Measurements from ENCODE around the gene ABCA9.
"Not testable (repeated sequence)": the region's sequence is repeated elsewhere in the genome, so short reads cannot be mapped to it uniquely, and the experiment has no call there.

ABCA9 gene, protein sequence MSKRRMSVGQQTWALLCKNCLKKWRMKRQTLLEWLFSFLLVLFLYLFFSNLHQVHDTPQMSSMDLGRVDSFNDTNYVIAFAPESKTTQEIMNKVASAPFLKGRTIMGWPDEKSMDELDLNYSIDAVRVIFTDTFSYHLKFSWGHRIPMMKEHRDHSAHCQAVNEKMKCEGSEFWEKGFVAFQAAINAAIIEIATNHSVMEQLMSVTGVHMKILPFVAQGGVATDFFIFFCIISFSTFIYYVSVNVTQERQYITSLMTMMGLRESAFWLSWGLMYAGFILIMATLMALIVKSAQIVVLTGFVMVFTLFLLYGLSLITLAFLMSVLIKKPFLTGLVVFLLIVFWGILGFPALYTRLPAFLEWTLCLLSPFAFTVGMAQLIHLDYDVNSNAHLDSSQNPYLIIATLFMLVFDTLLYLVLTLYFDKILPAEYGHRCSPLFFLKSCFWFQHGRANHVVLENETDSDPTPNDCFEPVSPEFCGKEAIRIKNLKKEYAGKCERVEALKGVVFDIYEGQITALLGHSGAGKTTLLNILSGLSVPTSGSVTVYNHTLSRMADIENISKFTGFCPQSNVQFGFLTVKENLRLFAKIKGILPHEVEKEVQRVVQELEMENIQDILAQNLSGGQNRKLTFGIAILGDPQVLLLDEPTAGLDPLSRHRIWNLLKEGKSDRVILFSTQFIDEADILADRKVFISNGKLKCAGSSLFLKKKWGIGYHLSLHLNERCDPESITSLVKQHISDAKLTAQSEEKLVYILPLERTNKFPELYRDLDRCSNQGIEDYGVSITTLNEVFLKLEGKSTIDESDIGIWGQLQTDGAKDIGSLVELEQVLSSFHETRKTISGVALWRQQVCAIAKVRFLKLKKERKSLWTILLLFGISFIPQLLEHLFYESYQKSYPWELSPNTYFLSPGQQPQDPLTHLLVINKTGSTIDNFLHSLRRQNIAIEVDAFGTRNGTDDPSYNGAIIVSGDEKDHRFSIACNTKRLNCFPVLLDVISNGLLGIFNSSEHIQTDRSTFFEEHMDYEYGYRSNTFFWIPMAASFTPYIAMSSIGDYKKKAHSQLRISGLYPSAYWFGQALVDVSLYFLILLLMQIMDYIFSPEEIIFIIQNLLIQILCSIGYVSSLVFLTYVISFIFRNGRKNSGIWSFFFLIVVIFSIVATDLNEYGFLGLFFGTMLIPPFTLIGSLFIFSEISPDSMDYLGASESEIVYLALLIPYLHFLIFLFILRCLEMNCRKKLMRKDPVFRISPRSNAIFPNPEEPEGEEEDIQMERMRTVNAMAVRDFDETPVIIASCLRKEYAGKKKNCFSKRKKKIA (N-terminal part only)

DNA sequence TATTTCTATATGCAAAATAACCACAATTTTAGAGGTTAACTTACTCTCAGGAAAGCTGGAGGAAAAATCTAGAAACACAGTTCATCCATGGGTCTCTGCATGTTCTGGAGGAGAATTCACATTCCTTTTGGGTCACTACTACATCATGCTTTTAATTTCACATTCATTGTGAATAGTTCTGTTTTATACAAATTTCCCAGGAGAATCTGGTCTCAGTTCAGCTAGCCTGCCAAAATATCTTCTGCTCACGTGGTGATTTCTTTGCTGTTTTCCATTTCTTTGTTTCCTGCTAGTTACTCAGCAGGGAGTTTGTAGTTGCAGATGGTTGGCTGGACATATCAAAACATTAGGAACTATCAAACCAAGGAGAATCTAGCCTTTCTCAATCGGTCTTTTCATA is at the start of gene ABCA9:
Gene ABCA9, minus strand, starts transcription at position 106 of the 400 bp plus-strand sequence. CDS start 9,801 bp downstream, outside the sequence.
- no peak for DNase-seq

DNA sequence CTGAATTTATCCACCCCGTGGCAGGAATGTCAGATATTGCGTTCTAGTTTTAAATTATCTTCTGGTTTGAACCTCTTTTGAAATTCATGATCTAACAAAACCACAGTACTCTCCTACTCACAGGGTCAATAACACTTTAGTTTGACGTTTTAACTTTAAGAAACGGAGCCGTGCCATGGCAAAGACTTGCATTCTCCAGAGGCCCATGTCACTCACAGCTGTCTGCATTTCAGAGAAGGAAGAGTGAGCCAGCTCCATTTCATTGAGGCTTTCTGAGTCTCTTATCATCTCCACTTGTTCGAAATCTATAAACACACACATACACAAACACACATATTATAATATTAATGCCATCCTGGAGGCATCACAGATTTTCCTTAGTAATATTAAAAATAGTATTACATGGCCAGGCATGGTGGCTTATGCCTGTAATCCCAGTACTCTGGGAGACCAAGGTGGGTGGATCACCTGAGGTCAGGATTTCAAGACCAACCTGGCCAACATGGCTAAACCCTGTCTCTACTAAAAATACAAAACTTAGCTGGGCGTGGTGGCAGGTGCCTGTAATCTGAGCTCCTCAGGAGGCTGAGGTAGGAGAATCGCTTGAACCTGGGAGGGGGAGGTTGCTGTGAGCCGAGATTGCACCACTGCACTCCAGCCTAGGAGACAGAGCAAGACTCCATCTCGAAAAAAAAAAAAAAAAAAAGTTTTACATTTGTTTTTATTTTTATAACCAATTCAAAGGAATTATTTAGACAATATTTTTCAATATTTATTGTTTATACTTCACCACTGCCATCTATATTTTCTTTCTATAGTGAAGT is 45.4 kb upstream of the ABCA9 start:
- no peak for DNase-seq

DNA sequence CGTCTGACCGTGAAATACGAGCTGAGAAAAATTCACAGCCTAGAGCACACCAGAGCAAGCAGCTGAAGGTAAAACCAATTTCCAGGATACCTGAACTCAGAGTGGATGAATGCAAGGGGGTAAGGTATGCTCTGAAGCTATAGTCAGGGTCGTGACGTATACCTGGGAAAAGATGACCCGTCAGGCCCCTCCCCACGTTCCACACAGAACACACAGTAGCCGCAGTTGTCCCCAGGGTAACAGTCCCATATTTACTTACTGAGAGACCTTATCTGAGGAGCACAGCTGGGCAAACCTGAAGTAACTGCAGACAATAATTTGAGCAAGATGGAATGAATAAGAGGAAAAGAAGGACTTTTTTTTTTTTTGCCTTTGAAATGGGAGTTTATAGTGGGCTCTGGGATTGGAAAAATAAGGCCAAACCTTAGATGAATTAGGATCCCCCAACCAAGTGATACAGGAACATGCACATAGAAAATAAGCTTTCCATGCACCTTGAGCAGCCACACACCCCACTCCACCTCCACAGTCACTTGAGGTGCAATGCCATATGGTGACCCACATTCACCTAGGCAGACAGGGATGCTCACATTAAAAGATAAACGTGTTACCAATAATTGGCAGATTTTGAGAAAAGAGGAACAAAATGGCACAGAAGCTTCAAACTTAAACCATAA is 43.0 kb upstream of the ABCA9 start:
- no peak for DNase-seq

DNA sequence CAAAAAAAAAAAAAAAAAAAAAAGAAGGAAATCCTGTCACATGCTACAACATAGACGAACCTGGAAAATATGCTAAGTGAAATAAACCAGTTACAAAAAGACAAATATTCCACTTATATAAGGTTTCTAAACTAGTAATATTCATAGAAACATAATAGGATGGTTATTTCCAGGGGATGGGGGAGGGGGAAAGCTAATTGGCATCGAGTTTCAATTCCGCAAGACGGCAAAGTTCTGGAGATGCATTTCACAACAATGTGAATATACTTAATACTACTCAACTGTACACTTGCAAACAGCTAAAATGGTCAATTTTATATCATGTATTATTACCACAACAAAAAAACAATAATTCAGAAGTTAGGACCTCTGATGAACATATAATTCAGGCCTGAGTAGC is 37.9 kb upstream of the ABCA9 start:
- DNase-seq: no peak

DNA sequence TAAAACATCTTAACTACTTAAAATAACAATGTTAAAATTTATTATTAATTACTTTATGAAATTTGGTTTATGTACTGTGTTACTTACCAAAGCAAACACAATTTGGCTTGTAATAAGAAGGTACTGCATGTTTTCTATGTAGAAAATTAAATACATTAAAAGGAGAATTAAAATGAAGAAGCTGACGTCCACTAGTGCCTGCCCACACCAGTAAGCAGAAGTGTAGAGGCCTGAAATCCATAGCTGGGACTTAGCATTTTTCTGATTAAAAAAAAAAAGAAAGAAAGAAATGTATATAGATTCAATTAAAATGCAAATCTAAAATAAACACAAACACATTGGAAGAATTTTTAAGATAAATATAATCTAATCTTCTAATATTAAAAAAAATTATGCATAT is 35.8 kb upstream of the ABCA9 start:
- no peak for DNase-seq

DNA sequence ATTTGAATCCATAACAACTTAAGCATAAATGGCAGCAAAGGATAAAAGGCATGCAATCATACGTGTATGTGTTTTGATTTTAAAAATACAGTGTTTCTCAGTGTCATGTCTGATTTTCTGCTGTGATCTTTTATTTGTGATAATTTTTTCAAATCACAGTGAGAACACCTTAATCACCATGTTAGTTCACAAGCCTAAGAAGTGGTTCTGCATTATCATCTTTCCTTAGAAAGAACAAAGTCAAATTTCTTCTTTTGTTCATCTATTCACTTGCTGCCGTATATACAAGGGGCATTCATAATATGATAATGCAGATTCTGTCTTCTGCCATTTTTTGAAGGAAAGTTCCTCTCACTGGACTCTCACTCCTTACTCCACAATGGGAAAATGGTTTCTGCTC is 33.3 kb upstream of the ABCA9 start:
- DNase-seq: no peak

DNA sequence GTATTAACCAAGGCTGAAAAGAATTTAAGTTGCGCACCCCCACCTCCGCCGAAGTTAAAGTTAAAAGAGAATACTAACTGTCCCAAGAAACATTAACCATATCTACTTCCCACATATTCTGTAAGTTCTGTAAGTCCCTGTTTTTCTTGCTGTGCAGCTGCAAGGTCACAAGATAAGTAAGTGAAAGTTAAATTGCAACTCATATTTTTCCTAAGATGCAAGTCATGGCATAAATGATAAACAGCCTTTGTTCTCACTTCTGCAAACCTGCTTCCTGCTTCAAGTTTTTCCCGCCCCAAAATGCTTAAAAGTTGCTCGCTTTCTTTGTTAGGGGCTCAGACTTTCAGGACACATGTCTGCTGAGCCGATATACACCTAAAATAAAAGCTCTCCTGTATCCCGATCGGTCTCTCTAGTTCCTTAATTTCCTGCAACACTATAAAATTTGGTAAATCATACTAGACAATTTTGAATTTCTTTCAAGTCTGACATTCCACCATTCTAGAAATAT is 32.6 kb upstream of the ABCA9 start:
- no peak for DNase-seq

DNA sequence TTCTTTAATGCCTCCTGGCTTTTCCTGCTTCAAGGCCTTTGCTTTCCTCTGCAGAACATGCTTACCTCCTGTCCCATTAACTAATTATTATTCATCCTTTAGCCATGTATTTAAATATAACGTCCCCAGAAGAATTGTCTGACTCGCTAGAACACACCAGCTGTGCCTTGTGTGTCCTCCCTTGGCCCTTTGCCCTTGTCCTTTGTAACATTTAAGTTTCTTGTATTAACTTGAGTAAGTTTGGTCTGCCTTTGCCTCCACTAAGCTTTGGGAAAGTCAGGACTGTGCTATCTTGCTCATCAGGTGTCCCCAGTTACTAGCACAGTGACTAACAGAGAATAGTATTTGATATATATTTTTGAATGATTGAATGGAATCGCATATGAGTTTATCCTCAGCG is 29.6 kb upstream of the ABCA9 start:
- no peak for DNase-seq

DNA sequence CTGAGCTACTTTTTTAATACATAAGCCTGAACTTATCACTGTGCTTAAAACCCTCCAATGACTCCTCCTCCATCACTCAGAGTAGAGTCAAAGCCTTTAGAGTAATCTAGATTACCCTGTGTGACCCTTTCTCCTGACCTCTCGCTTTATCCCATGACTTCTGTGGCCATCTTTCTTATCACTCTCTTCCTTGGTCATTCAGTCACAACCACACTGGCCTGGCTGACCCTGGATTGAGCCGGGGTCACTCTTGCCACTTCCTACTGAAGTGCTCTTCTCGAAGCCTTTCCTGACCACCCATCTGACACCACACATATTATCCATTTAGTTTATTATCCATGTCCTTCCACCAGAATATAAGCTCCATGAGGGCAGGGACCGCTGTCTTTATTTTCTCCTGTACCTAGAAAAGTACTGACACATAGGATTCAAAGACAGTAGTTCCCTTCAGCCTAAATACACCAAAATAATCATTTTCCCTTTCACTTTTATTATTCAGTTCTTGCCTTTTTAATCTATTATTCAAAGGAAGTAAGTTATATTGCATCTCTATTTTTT is 28.0 kb upstream of the ABCA9 start:
- no peak for DNase-seq

DNA sequence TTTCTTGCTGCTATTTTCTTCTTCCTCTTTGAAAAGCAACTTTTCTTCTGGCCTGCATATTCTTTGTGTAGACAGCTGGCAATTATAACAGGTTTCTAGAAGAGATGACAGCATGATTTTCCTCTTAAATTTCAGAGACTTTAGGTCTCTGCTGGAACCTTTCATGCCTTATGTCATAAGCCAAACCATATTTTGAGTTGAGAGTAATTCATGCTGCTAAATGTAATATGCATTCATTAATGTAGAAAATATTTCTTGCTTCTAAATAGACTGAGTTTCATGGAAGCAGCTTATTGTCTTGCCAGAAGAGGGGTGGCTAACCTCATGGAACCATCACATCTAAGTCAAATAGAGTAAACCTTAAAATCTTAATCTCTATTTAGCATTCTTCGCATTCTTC is 25.9 kb upstream of the ABCA9 start:
- no peak for DNase-seq

DNA sequence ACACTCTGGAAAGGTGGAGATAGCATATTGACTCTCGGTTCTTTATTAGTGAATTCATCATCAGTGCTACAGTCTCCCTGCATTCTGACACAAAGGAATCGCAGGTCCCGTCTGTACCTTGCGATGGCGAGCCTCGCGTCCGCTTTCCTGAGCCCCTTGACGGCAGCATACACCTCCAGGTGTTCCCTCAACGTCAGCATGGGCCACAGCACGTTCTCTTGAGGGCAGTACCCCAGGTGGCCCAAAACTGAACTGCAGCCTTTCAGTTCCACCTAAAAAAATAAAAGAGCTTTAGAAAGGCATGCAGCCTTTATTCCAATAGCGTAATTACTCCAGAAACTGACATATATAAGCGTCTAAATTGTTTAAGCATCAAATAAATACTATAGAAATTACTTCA is 24.2 kb upstream of the ABCA9 start:
- DNase-seq: peak; percentile 66

DNA sequence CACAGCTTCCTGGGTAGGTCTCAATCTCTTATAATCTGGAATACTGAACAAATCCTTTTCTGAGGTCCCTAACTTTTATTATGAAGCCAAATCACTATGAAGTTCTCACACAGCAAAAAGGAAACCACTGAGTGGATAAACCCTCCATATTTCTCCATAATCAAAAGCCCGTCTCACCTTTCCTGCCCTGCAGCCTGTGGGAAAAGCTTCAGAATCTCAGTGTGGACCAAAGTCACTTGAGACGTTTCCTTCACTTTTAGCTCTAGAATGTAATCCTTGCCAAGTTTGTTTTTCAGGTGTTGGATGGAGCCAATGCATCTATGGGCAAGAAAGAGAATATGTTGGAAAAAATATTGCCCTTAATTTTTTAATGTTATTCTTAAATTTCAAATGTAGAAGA is 22.0 kb upstream of the ABCA9 start:
- no peak for DNase-seq

DNA sequence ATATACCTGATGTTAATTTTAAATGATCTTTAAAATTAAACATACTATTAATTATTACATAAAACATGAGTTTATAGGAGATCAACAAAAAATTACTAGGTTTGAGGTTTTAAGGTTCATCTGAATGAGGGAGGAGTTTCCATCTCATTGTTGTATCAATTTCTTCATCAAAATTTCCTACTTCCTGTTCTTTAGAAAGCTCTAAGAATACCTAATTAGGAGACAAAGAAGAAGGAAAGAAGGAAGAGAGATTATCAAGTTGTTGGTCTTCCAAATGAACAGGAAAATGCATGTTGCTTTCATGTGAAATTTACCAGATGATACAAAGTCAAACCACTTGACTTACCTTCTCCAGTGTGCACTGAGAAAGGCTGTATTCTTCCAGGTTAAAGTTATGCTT is 18.1 kb upstream of the ABCA9 start:
- DNase-seq: no peak

DNA sequence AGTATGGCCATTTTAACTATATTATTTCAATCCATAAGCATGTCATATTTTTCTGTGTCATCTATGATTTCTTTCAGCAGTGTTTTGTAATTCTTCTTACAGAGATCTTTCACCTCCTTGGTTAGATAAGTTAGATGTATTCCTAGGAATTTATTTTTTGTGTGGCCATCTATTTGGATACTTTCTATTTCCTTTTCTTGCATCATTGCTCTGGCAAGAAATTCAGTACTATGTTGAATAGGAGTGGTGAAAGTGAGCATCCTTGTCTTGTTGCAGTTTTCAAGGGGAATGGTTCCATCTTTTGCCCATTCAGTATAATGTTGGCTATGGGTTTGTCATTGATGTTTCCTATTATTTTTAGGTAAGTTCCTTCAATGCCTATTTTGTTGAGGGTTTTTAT is 15.1 kb upstream of the ABCA9 start:
- no peak for DNase-seq

DNA sequence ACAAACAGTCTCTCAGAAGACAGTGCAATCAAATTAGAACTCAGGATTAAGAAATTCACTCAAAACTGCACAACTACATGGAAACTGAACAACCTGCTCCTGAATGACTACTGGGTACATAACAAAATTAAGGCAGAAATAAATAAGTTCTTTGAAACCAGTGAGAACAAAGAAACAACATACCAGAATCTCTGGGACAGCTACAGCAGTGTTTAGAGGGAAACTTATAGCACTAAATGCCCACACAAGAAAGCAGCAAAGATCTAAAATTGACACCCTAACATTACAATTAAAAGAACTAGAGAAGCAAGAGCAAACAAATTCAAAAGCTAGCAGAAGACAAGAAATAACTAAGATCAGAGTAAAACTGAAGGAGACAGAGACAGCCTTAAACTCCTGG is 12.7 kb upstream of the ABCA9 start:
- DNase-seq: not testable (repeated sequence)

DNA sequence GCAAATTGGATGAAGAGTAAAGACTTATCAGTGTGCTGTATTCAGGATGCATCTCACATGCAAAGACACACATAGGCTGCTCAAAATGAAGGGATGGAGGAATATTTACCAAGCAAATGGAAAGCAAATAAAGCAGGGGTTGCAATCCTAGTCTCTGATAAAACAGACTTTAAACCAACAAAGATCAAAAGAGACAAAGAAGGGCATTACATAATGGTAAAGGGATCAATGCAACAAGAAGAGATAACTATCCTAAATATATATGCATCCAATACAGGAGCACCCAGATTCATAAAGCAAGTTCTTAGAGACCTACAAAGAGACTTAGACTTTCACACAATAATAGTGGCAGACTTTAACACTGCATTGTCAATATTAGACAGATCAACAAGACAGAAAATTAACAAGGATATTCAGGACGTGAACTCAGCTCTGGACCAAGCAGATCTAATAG is 12.1 kb upstream of the ABCA9 start:
- DNase-seq: not testable (repeated sequence)

DNA sequence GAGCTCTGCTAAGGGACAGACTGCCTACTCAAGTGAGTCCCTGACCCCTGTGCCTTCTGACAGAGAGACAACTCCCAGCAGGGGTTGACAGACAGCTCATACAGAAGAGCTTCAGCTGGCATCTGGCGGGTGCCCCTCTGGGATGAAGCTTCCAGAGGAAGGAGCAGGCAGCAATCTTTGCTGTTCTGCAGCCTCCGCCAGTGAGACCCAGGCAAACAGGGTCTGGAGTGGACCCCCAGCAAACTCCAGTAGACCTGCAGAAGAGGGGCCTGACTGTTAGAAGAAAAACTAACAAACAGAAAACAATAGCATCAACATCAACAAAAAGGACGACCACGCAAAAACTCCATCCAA is 10.5 kb upstream of the ABCA9 start:
- not testable (repeated sequence) for DNase-seq

DNA sequence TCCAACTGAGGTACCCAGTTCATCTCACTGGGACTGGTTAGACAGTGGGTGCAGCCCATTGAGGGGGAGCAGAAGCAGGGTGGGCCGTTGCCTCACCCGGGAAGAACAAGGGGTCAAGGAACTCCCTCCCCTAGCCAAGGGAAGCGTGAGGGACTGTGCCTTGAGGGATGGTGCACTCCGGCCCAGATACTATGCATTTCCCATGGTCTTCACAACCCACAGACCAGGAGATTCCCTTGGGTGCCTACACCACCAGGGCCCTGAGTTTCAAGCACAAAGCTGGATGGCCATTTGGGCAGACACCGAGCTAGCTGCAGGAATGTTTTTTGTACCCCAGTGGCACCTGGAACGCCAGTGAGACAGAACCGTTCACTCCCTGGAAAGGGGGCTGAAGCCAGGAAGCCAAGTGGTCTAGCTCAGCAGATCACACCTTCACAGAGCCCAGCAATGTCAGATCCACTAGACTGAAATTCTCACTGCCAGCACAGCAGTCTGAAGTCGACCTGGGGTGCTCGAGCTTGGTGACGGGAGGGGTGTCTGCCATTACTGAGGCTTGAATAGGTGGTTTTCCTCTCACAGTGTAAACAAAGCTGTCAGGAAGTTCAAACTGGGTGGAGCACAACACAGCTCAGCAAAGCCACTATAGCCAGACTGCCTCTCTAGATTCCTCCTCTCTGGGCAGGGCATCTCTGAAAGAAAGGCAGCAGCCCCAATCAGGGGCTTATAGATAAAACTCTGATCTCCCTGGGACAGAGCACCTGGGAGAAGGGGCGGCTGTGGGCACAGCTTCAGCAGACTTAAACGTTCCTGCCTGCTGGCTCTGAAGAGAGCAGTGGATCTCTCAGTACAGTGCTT is 9.9 kb upstream of the ABCA9 start:
- not testable (repeated sequence) for DNase-seq

DNA sequence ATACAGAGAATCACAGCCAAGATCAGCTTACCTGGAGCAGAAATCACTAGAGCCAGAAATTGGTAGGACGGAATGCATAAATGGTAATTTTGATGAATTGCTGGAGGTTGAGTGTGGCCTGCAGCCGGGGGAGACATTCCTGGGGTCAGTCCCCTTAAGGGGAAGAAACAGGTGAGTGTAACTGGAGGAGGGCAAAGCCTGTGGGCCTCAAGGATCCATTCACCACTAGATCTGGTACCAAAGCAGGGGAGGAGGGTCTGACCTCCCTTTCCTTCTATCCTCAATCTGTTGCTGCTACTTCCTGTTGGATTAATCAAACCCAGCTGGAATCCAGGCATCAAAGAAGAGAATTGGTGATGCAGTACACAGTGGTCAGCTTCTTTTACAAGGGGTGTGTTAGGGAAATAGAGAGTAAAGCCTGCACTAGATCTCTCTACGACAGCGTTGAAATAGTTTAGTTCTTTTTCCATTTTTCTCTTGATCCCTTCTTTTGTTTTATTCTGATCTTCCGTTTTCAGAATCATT is 8.6 kb upstream of the ABCA9 start:
- DNase-seq: no peak
